Measurements from ENCODE around the gene DENND1A.

The DENND1A gene

GRCh38 chr9:123354806-123355508, 575.0 kb downstream of the DENND1A start:
- DNase-seq (ENCODE audit: low spot score) = no peak

GRCh38 chr9:123353984-123354591, 575.8 kb downstream of the DENND1A start:
- DNase-seq (ENCODE audit: low spot score) = peak; percentile 90

- no peak for DNase-seq (ENCODE audit: low spot score)
These were observed 576.9 kb downstream of the DENND1A start for GRCh38 chr9:123353041-123353440.

GRCh38 chr9:123350590-123351310, 579.2 kb downstream of the DENND1A start:
- DNase-seq (ENCODE audit: low spot score) = no peak

GRCh38 chr9:123349691-123350480, 580.0 kb downstream of the DENND1A start:
- DNase-seq (ENCODE audit: low spot score) = peak; percentile 91

GRCh38 chr9:123349033-123349432, 580.9 kb downstream of the DENND1A start:
- DNase-seq (ENCODE audit: low spot score) = no peak

GRCh38 chr9:123348317-123348992, 581.5 kb downstream of the DENND1A start:
- no peak for DNase-seq (ENCODE audit: low spot score)

GRCh38 chr9:123347289-123348060, 582.5 kb downstream of the DENND1A start:
- DNase-seq (ENCODE audit: low spot score) = no peak

- no peak for DNase-seq (ENCODE audit: low spot score)
These were observed 583.1 kb downstream of the DENND1A start for GRCh38 chr9:123346826-123347225.

GRCh38 chr9:123346026-123346425, 583.9 kb downstream of the DENND1A start:
- DNase-seq (ENCODE audit: low spot score) = no peak

- DNase-seq (ENCODE audit: low spot score) = no peak
These were observed 584.4 kb downstream of the DENND1A start for GRCh38 chr9:123345567-123345955.

- no peak for DNase-seq (ENCODE audit: low spot score)
These were observed 585.6 kb downstream of the DENND1A start for GRCh38 chr9:123344192-123344949.

GRCh38 chr9:123343443-123344191, 586.3 kb downstream of the DENND1A start:
- peak; percentile 54 for DNase-seq (ENCODE audit: low spot score)

- no peak for DNase-seq (ENCODE audit: low spot score)
These were observed 587.7 kb downstream of the DENND1A start for GRCh38 chr9:123342247-123342646.

- no peak for DNase-seq (ENCODE audit: low spot score)
These were observed 588.1 kb downstream of the DENND1A start for GRCh38 chr9:123341816-123342215.

GRCh38 chr9:123339666-123340510, 590.0 kb downstream of the DENND1A start:
- DNase-seq (ENCODE audit: low spot score) = no peak

GRCh38 chr9:123338710-123339665, 590.9 kb downstream of the DENND1A start:
- no peak for DNase-seq (ENCODE audit: low spot score)
